COLO829 (cell line): ENCODE data around the gene TAOK3.
A peak's percentile ranks its signal among the peaks of the same experiment; 100 is the strongest.
"Not testable (repeated sequence)": the region's sequence is repeated elsewhere in the genome, so short reads cannot be mapped to it uniquely, and the experiment has no call there.

ENCODE experiments used
- DNase-seq: peaks from one replicate; pipeline ENCODE4 v3.0.0; 2012; ENCODE audit warnings: low spot score

TAOK3 gene

DNA sequence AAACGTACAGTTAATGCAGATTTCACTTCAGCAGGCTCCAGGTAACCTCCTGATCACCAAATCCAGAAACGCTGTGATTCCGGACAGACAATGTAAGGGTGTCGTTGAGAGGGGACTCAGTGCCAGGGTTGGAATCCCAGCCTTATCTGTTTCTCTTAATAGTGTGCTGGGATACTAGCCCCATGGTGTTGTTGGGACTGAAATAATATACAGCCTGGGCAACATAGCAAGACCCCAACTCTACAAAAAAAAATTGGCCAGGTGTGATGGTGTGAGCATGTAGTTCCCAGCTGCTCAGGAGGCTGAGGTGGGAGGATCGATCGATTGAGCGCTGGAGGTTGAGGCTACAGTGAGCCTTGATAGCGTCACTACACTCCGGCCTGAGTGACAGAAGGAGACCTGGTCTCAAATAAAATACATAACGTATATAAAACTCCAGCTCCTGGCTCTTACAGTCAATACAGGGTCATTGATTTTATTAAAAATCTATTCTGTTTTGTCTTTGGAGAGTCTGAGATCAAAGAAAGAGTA, 235.5 kb downstream of the TAOK3 start:
- no peak for DNase-seq

DNA sequence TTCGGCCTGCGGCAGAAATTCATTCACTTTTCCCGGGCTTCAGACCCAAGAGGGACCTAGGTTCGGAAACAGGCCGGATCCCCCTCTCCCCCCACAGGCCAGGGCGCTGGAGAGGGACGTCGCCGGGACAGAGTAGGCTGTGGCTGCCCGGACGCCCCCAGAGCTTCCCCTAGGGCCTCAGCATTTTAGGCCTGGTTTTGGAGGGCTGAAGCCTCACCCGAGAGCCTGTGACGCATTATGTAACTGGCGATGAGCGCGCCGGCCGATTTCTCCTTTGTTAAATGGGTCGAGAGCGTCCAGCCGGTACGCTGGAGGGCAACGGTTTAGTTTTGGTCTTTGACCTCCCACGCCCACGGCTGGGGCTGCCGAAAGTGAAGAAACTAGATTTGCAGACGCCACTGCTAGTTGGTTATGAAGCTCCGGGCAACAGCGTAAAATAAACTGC, 236.1 kb downstream of the TAOK3 start:
- no peak for DNase-seq

GRCh38 chr12:118135788-118136558, 236.7 kb downstream of the TAOK3 start, which contains the start of gene PEBP1:
PEBP1 (plus strand) TSS chr12:118136124; CDS start chr12:118136210, 86 bp downstream.
- peak; percentile 76 for DNase-seq

DNA sequence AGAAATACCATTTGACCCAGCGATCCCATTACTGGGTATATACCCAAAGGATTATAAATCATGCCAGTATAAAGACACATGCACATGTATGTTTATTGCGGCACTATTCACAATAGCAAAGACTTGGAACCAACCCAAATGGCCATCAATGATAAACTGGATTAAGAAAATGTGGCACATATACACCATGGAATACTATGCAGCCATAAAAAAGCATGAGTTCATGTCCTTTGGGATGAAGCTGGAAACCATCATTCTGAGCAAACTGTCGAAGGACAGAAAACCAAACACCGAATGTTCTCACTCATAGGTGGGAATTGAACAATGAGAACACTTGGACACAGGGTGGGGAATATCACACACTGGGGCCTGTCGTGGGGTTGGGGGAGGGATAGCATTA, 243.3 kb downstream of the TAOK3 start:
- DNase-seq: not testable (repeated sequence)

GRCh38 chr12:118127867-118128266, 244.8 kb downstream of the TAOK3 start:
- DNase-seq: no peak

- no peak for DNase-seq
Measured at GRCh38 chr12:118126119-118126757, 246.5 kb downstream of the TAOK3 start.

- DNase-seq: no peak
Measured at GRCh38 chr12:118125743-118126118, 247.0 kb downstream of the TAOK3 start.

- DNase-seq: no peak
Measured at GRCh38 chr12:118124333-118124874, 248.3 kb downstream of the TAOK3 start.

DNA sequence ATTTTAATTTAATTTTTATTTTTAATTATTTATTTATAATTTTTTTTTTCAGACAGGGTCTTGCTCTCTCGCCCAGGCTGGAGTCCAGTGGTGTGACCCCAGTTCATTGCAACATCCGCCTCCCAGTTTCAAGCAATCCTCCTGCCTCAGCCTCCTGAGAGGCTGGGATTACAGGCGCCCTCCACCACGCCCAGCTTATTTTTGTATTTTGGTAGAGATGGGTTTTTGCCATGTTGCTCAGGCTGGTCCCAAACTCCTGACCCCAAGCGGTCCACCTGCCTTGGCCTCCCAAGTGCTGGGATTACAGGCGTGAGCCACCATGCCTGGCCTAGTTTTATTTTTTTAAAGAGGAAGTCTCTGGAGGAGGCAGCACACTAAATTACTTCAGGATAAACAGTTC, 250.4 kb downstream of the TAOK3 start:
- no peak for DNase-seq

GRCh38 chr12:118120579-118121363, 251.9 kb downstream of the TAOK3 start:
- DNase-seq: peak; percentile 88

- no peak for DNase-seq
Measured at GRCh38 chr12:118119449-118119879, 253.2 kb downstream of the TAOK3 start.

DNA sequence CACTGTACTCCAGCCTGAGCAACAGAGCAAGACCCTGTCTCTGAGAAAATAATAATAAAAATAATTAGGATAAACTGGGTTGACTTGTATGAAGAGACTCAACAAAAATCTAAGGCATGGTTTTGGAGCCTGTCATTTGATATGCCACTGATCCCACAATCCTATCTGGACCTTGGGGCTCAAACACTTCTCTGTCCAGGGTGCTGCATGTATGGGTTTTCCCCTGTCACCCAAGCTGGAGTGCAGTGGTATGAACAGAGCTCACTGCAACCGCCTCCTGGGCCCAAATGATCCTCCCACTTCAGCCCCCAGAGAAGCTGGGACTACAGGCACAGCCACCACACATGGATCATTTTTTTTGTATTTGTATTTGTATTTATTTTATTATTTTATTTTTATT, 263.6 kb downstream of the TAOK3 start:
- DNase-seq: no peak

- no peak for DNase-seq
Measured at GRCh38 chr12:118107694-118108093, 265.0 kb downstream of the TAOK3 start.

DNA sequence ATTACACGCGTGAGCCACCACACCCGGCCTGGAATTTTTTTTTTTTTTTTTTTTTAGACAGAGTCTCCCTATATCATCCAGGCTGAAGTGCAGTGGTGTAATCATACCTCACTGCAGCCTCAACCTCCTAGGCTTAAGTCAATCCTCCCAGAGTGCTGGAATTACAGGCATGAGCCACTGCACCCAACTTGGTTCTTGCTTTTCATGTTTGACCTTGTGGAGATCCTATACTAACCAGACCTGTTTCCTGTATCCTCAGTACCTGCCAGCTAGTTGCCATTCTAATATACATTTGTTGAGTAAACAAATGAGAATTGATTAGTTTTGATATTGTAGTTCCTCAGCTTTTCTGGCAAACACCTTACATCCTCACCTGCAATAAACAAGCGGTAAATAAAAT, 265.7 kb downstream of the TAOK3 start:
- DNase-seq: no peak

DNA sequence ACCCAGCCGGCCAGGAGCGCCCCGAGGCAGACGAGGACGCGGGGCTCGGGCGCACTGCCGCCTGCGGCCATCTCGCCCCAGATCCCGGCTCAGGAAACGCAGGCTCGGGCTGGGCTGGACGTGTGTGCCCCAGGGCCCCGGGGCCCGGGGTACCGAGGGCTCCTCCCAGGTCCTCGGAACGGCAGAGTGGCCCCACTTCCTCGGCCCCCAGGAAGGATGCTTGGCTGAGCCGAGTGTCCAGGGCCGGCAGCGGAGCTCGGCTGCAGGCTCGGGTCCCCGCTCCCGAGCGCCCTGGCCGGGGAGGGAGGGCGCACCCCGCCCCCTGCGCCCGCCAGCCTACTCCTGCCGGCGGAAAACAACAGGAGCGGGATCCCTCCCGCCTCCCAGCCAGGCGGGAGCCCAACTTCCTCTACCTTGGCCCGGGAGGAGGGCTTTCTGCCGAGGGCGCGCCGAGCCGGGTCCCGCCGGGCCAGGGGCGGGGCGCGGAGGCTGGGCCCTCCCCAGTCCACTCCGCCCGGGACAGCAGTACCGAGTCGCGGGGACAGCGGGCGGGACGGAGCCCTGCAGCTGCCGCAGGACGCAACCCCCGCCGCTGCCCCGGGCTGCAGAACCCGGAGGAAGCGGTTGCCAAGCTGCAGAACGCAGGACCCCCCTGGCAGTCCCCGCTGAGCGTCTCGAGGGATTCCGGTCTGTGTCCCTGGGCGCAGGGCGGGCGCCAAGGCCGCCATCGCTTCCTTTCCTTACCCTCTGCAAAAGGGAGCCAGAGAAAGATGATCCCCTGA, 268.9 kb downstream of the TAOK3 start, which contains the start of gene VSIG10:
TSS of gene VSIG10 (minus strand) at position 411 of the 782 bp plus-strand sequence. CDS start at position 71, 340 bp downstream.
- peak; percentile 41 for DNase-seq

GRCh38 chr12:118103201-118103600, 269.5 kb downstream of the TAOK3 start:
- DNase-seq: no peak

DNA sequence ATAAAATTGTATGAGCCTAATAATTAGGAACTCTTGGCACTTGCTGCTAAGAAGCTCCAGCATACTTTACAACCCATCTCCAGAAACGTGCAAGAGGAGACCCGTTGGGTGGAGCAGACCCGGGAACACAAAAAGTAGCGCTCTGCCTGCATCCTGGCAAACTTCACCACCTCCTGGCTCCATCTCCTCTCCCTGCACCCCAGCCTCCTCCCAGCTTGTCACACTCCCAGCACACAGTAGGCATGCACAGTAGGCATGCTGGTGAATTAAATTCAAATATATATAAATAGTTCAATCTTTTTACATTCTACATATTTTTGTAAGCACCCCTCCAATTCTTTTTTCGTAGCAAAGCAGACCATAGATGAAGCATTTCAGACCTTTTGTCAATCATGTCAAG, 270.1 kb downstream of the TAOK3 start:
- no peak for DNase-seq

DNA sequence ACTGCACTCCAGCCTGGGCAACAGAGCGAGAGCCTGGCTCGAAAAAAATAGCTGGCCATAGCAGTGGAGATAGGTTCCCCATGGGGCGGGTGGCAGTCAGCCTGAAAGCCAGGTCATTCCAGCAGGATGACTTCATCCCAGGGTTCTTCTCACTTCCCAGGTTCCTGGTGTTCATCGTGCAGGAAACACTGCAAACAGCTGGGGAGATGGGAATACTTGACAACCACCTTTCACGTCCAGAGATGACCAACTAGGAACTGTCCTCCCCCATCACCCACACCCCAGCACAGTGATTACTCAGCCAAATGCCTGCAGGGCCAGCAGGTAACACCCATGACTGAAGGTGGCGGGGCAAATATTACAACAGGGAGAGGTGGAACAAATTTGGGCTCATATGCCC, 270.6 kb downstream of the TAOK3 start:
- DNase-seq: no peak

GRCh38 chr12:118101051-118101450, 271.7 kb downstream of the TAOK3 start:
- no peak for DNase-seq
